WTC11 (cell line): Measurements from ENCODE around the gene RHCG.

Experiments
- CTCF ChIP-seq: fragments of 200-600 bp; IDR thresholded peaks from 2 replicates; pipeline ENCODE4 v1.8.0; 2022; ENCODE audit warnings: antibody characterized with exemption
- E2F1 ChIP-seq: sonication (generic); formaldehyde crosslinking; IDR thresholded peaks from 2 replicates; pipeline ENCODE4 v1.8.0; 2022; ENCODE audit warnings: mild to moderate bottlenecking, missing genetic modification reagents
- FOXJ3 ChIP-seq: sonication (generic); formaldehyde crosslinking; IDR thresholded peaks from 2 replicates; pipeline ENCODE4 v1.9.0; 2021; ENCODE audit warnings: missing genetic modification reagents, mild to moderate bottlenecking, borderline replicate concordance
- JUN ChIP-seq: sonication (generic); formaldehyde crosslinking; IDR thresholded peaks from 2 replicates; pipeline ENCODE4 v1.8.0; 2023; ENCODE audit warnings: mild to moderate bottlenecking, missing genetic modification reagents
- KAT7 ChIP-seq: sonication (generic); formaldehyde crosslinking; IDR thresholded peaks from 2 replicates; pipeline ENCODE4 v1.8.1; 2023; ENCODE audit warnings: missing genetic modification reagents, mild to moderate bottlenecking, borderline replicate concordance
- MAX ChIP-seq: sonication (generic); formaldehyde crosslinking; IDR thresholded peaks from 2 replicates; pipeline ENCODE4 v1.8.0; 2022; ENCODE audit warnings: mild to moderate bottlenecking, missing genetic modification reagents
- NR3C1 ChIP-seq: sonication (generic); formaldehyde crosslinking; conservative IDR thresholded peaks from 2 replicates; pipeline ENCODE4 v1.8.1; 2023; ENCODE audit warnings: low read depth, mild to moderate bottlenecking, missing genetic modification reagents
- STAT6 ChIP-seq: sonication (generic); formaldehyde crosslinking; conservative IDR thresholded peaks from 2 replicates; pipeline ENCODE4 v1.8.1; 2023; ENCODE audit warnings: mild to moderate bottlenecking, low read depth, missing genetic modification reagents, moderate library complexity
- TCF7 ChIP-seq: sonication (generic); formaldehyde crosslinking; IDR thresholded peaks from 2 replicates; pipeline ENCODE4 v1.8.0; 2022; ENCODE audit warnings: mild to moderate bottlenecking, low read depth, missing genetic modification reagents, moderate library complexity
- ZNF138 ChIP-seq: sonication (generic); formaldehyde crosslinking; conservative IDR thresholded peaks from 2 replicates; pipeline ENCODE4 v1.8.1; 2022; ENCODE audit warnings: mild to moderate bottlenecking, moderate library complexity, missing genetic modification reagents
- ZNF232 ChIP-seq: sonication (generic); formaldehyde crosslinking; IDR thresholded peaks from 2 replicates; pipeline ENCODE4 v1.8.0; 2022; ENCODE audit warnings: mild to moderate bottlenecking, missing genetic modification reagents

GRCh38 chr15:89428246-89428645 is 68.1 kb downstream of the RHCG start:
- TF ChIP-seq MAX (CRISPR knock-in tag): no peak
- TF ChIP-seq ZNF138 (CRISPR knock-in tag): no peak
- TF ChIP-seq CTCF: no peak
- no peak for TF ChIP-seq ZNF232 (CRISPR knock-in tag)
- TF ChIP-seq E2F1: no peak
- TF ChIP-seq STAT6 (CRISPR knock-in tag): no peak
- TF ChIP-seq FOXJ3 (CRISPR knock-in tag): no peak
- TF ChIP-seq TCF7: no peak
- no peak for TF ChIP-seq NR3C1 (CRISPR knock-in tag)
- no peak for TF ChIP-seq KAT7 (CRISPR knock-in tag)
- TF ChIP-seq JUN (CRISPR knock-in tag): no peak
